ENCODE data around the gene KPNB1. TPM values are rescaled to one million over a fixed set of nuclear protein-coding genes. Genes with fewer than 3 reads are reported as not detected.

The KPNB1 gene
- total and polyA plus RNA-seq, 7 donors = 78.0 to 323 (median 192) TPM

GRCh38 chr17:47686276-47686635 lies 36.5 kb downstream of the KPNB1 start:
- peak in 1 of 4 donors; percentile 30 for ATAC-seq
- DNase-seq = no peak
- H3K27ac ChIP-seq = no peak overlapping the region
- TF ChIP-seq CTCF (IDR thresholded peaks at IDR 0.05) = no peak
- 50 to 90% (median 53%) methylated on average over 1 of the region's 1 CpG for WGBS, 3 donors
- intact Hi-C loops (cut with DNase I) = no loop called here
- H3K27me3 ChIP-seq (ENCODE audit: insufficient read depth in 3 of 3, low read length in 2 of 3) = no peaks in the 10 kb centered on the region
- peaks cover 7 to 36% of the 10 kb centered on the region in 2 donors for H3K36me3 ChIP-seq (ENCODE audit: insufficient read depth in 1 of 2, low read depth in 1 of 2)
- peaks cover 30% of the 10 kb centered on the region for H3K4me1 ChIP-seq
- H3K4me3 ChIP-seq = no peak overlapping the region
- H3K9me3 ChIP-seq = no peaks in the 10 kb centered on the region

- H3K4me1 ChIP-seq = peaks cover 30% of the 10 kb centered on the region
- 75 to 91% (median 83%) methylated on average over 7 of the region's 7 CpGs for WGBS, 3 donors
- DNase-seq (no peak), ATAC-seq (peak in 1 of 4 donors; percentile 16)
- H3K9me3 ChIP-seq = no peaks in the 10 kb centered on the region
- no peak overlapping the region for H3K27ac ChIP-seq
- intact Hi-C loops (cut with DNase I) = no loop called here
- peaks cover 7 to 30% of the 10 kb centered on the region in 2 donors for H3K36me3 ChIP-seq (ENCODE audit: insufficient read depth in 1 of 2, low read depth in 1 of 2)
- TF ChIP-seq CTCF (IDR thresholded peaks at IDR 0.05) = no peak
- no peak overlapping the region for H3K4me3 ChIP-seq
- H3K27me3 ChIP-seq (ENCODE audit: insufficient read depth in 3 of 3, low read length in 2 of 3) = no peaks in the 10 kb centered on the region
Measured at GRCh38 chr17:47686664-47687327, 37.1 kb downstream of the KPNB1 start.

- peaks cover 30% of the 10 kb centered on the region for H3K4me1 ChIP-seq
- intact Hi-C loops (cut with DNase I) = no loop called here
- H3K27ac ChIP-seq = no peak overlapping the region
- no peaks in the 10 kb centered on the region for H3K9me3 ChIP-seq
- no peak overlapping the region for H3K4me3 ChIP-seq
- DNase-seq = no peak
- no peak for ATAC-seq
- no peaks in the 10 kb centered on the region for H3K27me3 ChIP-seq (ENCODE audit: insufficient read depth in 3 of 3, low read length in 2 of 3)
- peaks cover 7 to 25% of the 10 kb centered on the region in 2 donors for H3K36me3 ChIP-seq (ENCODE audit: insufficient read depth in 1 of 2, low read depth in 1 of 2)
- no peak for TF ChIP-seq CTCF (IDR thresholded peaks at IDR 0.05)
Measured at GRCh38 chr17:47687328-47687690, 37.6 kb downstream of the KPNB1 start.

GRCh38 chr17:47687748-47688147 lies 38.0 kb downstream of the KPNB1 start:
- peaks cover 33% of the 10 kb centered on the region for H3K4me1 ChIP-seq
- H3K27me3 ChIP-seq (ENCODE audit: insufficient read depth in 3 of 3, low read length in 2 of 3) = no peaks in the 10 kb centered on the region
- no peak overlapping the region for H3K4me3 ChIP-seq
- ATAC-seq (peak; percentile 52 to 74 (median 64)), DNase-seq (no peak)
- no peak for TF ChIP-seq CTCF (IDR thresholded peaks at IDR 0.05)
- peaks cover 7 to 21% of the 10 kb centered on the region in 2 donors for H3K36me3 ChIP-seq (ENCODE audit: insufficient read depth in 1 of 2, low read depth in 1 of 2)
- no peaks in the 10 kb centered on the region for H3K9me3 ChIP-seq
- WGBS, 3 donors = 75 to 88% (median 87%) methylated on average over 1 of the region's 1 CpG
- no peak overlapping the region for H3K27ac ChIP-seq
- intact Hi-C loops (cut with DNase I) = no loop called here

GRCh38 chr17:47690121-47690520 lies 40.4 kb downstream of the KPNB1 start:
- no peaks in the 10 kb centered on the region for H3K9me3 ChIP-seq
- H3K4me1 ChIP-seq = peaks cover 34% of the 10 kb centered on the region
- H3K36me3 ChIP-seq (ENCODE audit: insufficient read depth in 1 of 2, low read depth in 1 of 2) = peaks cover 0 to 3% of the 10 kb centered on the region in 2 donors
- DNase-seq (no peak), ATAC-seq (no peak)
- H3K4me3 ChIP-seq = no peak overlapping the region
- no peak overlapping the region for H3K27ac ChIP-seq
- TF ChIP-seq CTCF (IDR thresholded peaks at IDR 0.05) = no peak
- H3K27me3 ChIP-seq (ENCODE audit: insufficient read depth in 3 of 3, low read length in 2 of 3) = no peaks in the 10 kb centered on the region
- intact Hi-C loops (cut with DNase I) = no loop called here
- 67 to 71% (median 67%) methylated on average over 3 of the region's 3 CpGs for WGBS, 3 donors
